ENCODE measurements around the gene SYNJ2. TPM values are rescaled to one million over a fixed set of nuclear protein-coding genes. Genes with fewer than 3 reads are reported as not detected.

Gene SYNJ2
- total and polyA plus RNA-seq, 2 experiments from 2014 or later: 2.8 to 5.6 TPM

DNA sequence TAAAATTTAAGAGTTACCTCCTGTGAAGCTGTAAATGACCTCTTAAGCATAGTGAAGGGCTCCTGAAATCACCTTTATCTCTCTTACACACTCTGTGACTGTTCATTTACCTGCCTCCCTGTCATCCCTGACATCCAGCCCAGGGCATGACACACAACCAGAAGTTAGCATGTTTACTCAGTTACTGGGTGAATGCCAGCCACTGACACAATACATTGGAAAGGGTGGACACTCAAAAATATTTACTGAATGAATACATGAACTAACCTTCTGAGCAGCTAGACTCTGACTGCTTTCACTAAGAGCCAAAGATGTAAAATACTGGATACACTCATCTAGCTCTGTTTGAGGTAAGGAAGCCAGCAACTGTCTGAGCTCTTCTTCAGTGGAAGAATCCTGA lies 161.1 kb downstream of the SYNJ2 start (continued):
- TF ChIP-seq ZNF462 (CRISPR knock-in tag; IDR thresholded peaks at IDR 0.05) (no peak), EZH2 (IDR thresholded peaks at IDR 0.05; ENCODE audit: low read depth, unreplicated experiment) (no peak)

DNA sequence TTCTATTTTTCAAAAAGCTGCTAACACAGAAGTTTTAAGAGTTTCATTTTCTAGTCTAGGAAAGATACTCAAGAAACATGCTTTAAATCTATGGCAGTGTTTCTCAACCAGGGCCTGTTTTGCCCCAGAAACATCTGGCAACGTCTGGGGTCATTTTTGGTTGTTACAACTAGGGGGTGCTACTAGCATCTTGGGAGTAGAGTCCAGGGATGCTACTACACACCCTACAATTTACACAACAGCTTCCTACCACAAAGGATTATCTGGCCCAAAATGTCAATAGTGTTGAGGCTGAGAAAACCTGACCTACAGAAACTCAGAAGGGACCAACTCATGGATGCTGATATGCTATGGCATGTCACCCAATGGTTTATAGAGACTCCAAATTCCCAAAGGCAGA lies 162.0 kb downstream of the SYNJ2 start:
- DNase-seq (ENCODE audit: low spot score) (peak; percentile 76), ATAC-seq (peak; percentile 83)
- no peaks in the 10 kb centered on the region for H3K36me3 ChIP-seq (ENCODE audit: insufficient read depth)
- no peaks in the 10 kb centered on the region for H3K4me1 ChIP-seq (ENCODE audit: insufficient read depth)
- H2AFZ ChIP-seq: no peak overlapping the region
- no peak overlapping the region for H3K4me2 ChIP-seq
- H4K20me1 ChIP-seq (replicated peaks; ENCODE audit: insufficient read depth): no peaks in the 10 kb centered on the region
- H3K4me1 Mint-ChIP-seq: no peaks in the 10 kb centered on the region; the same call in 2 of the 3 replicates
- no peak overlapping the region for H3K27ac ChIP-seq (ENCODE audit: low read depth)
- H3K4me3 Mint-ChIP-seq: no peak overlapping the region
- no peak overlapping the region for H3K27ac Mint-ChIP-seq
- no peaks in the 10 kb centered on the region for H3K27me3 ChIP-seq (ENCODE audit: insufficient read depth)
- H3F3A ChIP-seq (replicated peaks; ENCODE audit: low read depth): no peaks in the 10 kb centered on the region
- no peaks in the 10 kb centered on the region for H3K79me2 ChIP-seq (replicated peaks; ENCODE audit: insufficient read depth)
- no peaks in the 10 kb centered on the region for H3K27me3 Mint-ChIP-seq (ENCODE audit: insufficient read depth, low read depth, poor library complexity)
- H3K9me2 ChIP-seq (ENCODE audit: insufficient read depth): no peaks in the 10 kb centered on the region
- peaks cover 16% of the 10 kb centered on the region; the same call in 2 of the 3 replicates for H3K36me3 Mint-ChIP-seq (ENCODE audit: low read depth)
- H3K4me3 ChIP-seq: no peak overlapping the region
- TF ChIP-seq REST (IDR thresholded peaks at IDR 0.05; ENCODE audit: unreplicated experiment): no peak
- TF ChIP-seq CTCF (conservative IDR thresholded peaks at IDR 0.05; ENCODE audit: low read depth in 2 of 2): peak; percentile 76 to 82
- TF ChIP-seq NANOG (IDR thresholded peaks at IDR 0.05; ENCODE audit: borderline replicate concordance): no peak
- no peaks in the 10 kb centered on the region for H3K9me3 Mint-ChIP-seq

Data from GM23338 (cell line).